Stomach (tissue), 9 donors: Measurements from ENCODE around the gene ITIH3. TPM values are rescaled to one million over a fixed set of nuclear protein-coding genes. Genes with fewer than 3 reads are reported as not detected.
A peak's percentile ranks its signal among the peaks of the same experiment; 100 is the strongest.

Experiments used
- DNase-seq, 2 donors: peaks; one replicate each; pipeline versions ENCODE4 v3.0.0 to v3.0.0-alpha.2; 2013 to 2019
- H3K27ac ChIP-seq, 5 donors: fragments of 200-600 bp in 4 of 5; sonication (generic) in 4 of 5; one replicate each; pipeline ENCODE4 v1.5.1; 2013 to 2019; ENCODE audit warnings: mild to moderate bottlenecking in 1 of 5, moderate library complexity in 1 of 5
- H3K27me3 ChIP-seq, 3 donors: fragments of 200-600 bp; sonication (generic); one replicate each; pipeline ENCODE4 v1.5.1; 2017 to 2019; ENCODE audit warnings: mixed run types in 1 of 3
- H3K36me3 ChIP-seq, 4 donors: fragments of 200-600 bp; sonication (generic); 1 replicate in 3 of 4; 2 replicates in 1 of 4; pipeline ENCODE4 v1.5.1; 2016 to 2019
- H3K4me1 ChIP-seq, 4 donors: fragments of 200-600 bp; sonication (generic); one replicate each; pipeline ENCODE4 v1.5.1; 2016 to 2019
- H3K4me3 ChIP-seq, 4 donors: fragments of 200-600 bp; sonication (generic) in 3 of 4; one replicate each; pipeline ENCODE4 v1.5.1; 2016 to 2019; ENCODE audit warnings: mild to moderate bottlenecking in 1 of 4
- H3K9me3 ChIP-seq, 4 donors: fragments of 200-600 bp; sonication (generic); one replicate each; pipeline ENCODE4 v1.5.1; 2016 to 2019
- CTCF ChIP-seq, 7 experiments: fragments of 450-650 bp in 4 of 7; fragments of 200-600 bp in 3 of 7; sonication (generic) in 3 of 7; IDR thresholded peaks; one replicate each; pipeline ENCODE4 v1.5.1; 2016 to 2019; ENCODE audit warnings: antibody characterized with exemption in 7 of 7, control low read depth in 2 of 7, mild to moderate bottlenecking in 1 of 7
- EP300 ChIP-seq: sonication (generic); formaldehyde crosslinking; IDR thresholded peaks from one replicate; pipeline ENCODE4 v1.6.1; 2017; ENCODE audit warnings: antibody characterized with exemption
- POLR2A ChIP-seq, 4 donors: fragments of 450-650 bp; IDR thresholded peaks; one replicate each; pipeline ENCODE4 v1.6.1; 2016; ENCODE audit warnings: antibody characterized with exemption in 4 of 4, control low read depth in 2 of 4, mild to moderate bottlenecking in 1 of 4, moderate library complexity in 1 of 4
- POLR2AphosphoS5 ChIP-seq, 3 donors: sonication (generic); formaldehyde crosslinking; IDR thresholded peaks; one replicate each; pipeline ENCODE4 v1.6.1; 2016; ENCODE audit warnings: antibody characterized with exemption in 3 of 3
- WGBS, 5 donors: extraction: QIAGEN DNeasy Blood & Tissue Kit in 3 of 5; methylation state at CpG; one replicate each; pipeline versions ENCODE4 v1.1.5 to v1.1.7; 2013 to 2018; 5-methylcytosine and 5-hydroxymethylcytosine counted together
- intact Hi-C: fragments of 100-400 bp; cut with DNase I; formaldehyde crosslinking; loops from one replicate; pipeline ENCODE4 v1.15.1; 2023; ENCODE audit warnings: low total_unique reads
- polyA plus RNA-seq, 3 donors: library from polyadenylated mRNA; stranded (reverse); fragments of 200-250 nt; gene quantifications; one replicate each; pipeline ENCODE4 v1.2.3, GENCODE V29; 2013
- total RNA-seq, 5 donors: library from RNA; depleted of rRNA; stranded (reverse); fragments of >200 nt; gene quantifications; one replicate each; pipeline versions ENCODE4 v1.1.0 to v1.2.3, GENCODE V29; 2014 to 2016
- donor health status: healthy with polysubstance abuse.
- donor health status: Bipolar disorder and iron deficiency.
- donor health status: healthy.

ITIH3 gene
- total and polyA plus RNA-seq, 8 donors = 0.19 to 210 (median 6.4) TPM; not detected in 2

GRCh38 chr3:52827866-52828376 is 33.3 kb downstream of the ITIH3 start:
- TF ChIP-seq POLR2AphosphoS5 (IDR thresholded peaks at IDR 0.05) = no peak
- TF ChIP-seq CTCF (IDR thresholded peaks at IDR 0.05) = peak in 1 of 7 experiments; percentile 19
- H3K4me3 ChIP-seq = no peak overlapping the region
- H3K9me3 ChIP-seq = no peaks in the 10 kb centered on the region
- H3K27me3 ChIP-seq = no peaks in the 10 kb centered on the region
- intact Hi-C loops = no loop called here
- H3K36me3 ChIP-seq = peaks cover 3 to 21% (median 15%) of the 10 kb centered on the region in 4 donors
- peak; percentile 33 to 47 for DNase-seq
- WGBS, 5 donors = 52 to 70% (median 54%) methylated on average over 10 of the region's 10 CpGs
- peaks cover 19 to 42% (median 23%) of the 10 kb centered on the region in 4 donors for H3K4me1 ChIP-seq
- H3K27ac ChIP-seq = no peak overlapping the region

DNA sequence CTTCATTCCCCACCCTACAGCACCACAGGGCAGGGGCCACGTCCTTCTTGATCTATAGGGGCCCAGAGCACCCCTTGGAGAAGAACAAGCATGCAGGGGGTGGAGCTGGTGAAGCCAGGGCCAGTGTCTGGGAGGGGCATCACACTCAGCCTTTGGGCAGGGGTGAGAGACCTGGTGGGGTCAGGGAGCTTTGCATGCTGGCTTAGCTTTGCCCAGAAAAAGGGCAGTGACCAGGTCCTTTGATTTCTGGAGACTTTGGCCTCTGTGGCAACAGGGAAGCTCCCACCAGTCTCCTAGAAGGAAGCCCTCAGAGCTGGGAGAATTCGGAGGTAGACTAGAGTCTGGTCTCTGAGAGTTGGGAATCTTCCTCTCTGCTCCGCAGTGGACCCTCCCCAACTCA is 34.9 kb downstream of the ITIH3 start:
- Histone ChIP-seq H3K36me3 (peaks cover 0 to 12% (median 2%) of the 10 kb centered on the region in 4 donors), H3K4me3 (no peak overlapping the region), H3K9me3 (no peaks in the 10 kb centered on the region), H3K27me3 (no peaks in the 10 kb centered on the region), H3K27ac (no peak overlapping the region), H3K4me1 (peaks cover 19 to 45% (median 26%) of the 10 kb centered on the region in 4 donors)
- no peak for TF ChIP-seq EP300
- no peak for TF ChIP-seq POLR2A (IDR thresholded peaks at IDR 0.05)
- TF ChIP-seq CTCF (IDR thresholded peaks at IDR 0.05) = no peak
- no peak for TF ChIP-seq POLR2AphosphoS5 (IDR thresholded peaks at IDR 0.05)
- WGBS, 5 donors = 90 to 98% (median 94%) methylated on average over 3 of the region's 3 CpGs
- DNase-seq = no peak
- intact Hi-C loops = no loop called here

DNA sequence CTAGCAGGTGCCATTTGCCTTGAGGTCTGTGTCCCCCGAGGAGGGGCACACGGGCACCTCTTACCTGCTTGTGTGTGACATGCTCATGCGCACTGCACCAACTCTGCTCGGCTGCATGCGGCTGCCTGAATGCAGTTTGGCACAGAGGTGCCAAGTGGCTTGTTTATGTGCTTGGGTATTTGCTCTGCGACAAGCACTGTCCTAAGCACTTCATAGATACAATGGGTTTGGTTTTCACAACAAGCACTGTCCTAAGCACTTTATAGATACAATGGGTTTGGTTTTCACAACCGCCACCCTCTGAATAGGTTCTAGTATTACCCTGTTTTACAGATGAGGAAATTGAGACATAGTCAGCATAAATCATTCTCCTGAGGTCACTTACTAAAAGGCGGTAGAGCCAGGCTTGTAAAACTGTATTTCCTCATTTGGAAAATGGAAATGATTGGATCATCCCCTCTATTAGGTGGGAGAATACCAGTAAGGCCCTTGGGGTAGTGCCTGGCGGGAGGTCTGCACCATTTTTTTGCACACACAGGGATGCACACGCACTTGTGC is 35.4 kb downstream of the ITIH3 start:
- intact Hi-C loops = no loop called here
- Histone ChIP-seq H3K4me3 (no peak overlapping the region), H3K27me3 (no peaks in the 10 kb centered on the region), H3K36me3 (peaks cover 0 to 13% (median 5%) of the 10 kb centered on the region in 4 donors), H3K4me1 (peaks cover 19 to 49% (median 28%) of the 10 kb centered on the region in 4 donors), H3K27ac (no peak overlapping the region), H3K9me3 (no peaks in the 10 kb centered on the region)
- TF ChIP-seq POLR2AphosphoS5 (IDR thresholded peaks at IDR 0.05) = no peak
- DNase-seq = no peak
- WGBS, 5 donors = 91 to 95% (median 93%) methylated on average over 10 of the region's 10 CpGs

GRCh38 chr3:52830535-52831258 is 36.1 kb downstream of the ITIH3 start, which contains the start of gene ITIH4:
ITIH4 (minus strand) TSS chr3:52830672; CDS start chr3:52830642, 30 bp downstream.
- TF ChIP-seq POLR2A (IDR thresholded peaks at IDR 0.05) = no peak
- TF ChIP-seq EP300 = no peak
- TF ChIP-seq POLR2AphosphoS5 (IDR thresholded peaks at IDR 0.05) = no peak
- TF ChIP-seq CTCF (IDR thresholded peaks at IDR 0.05) = no peak
- H3K36me3 ChIP-seq = peaks cover 2 to 20% (median 11%) of the 10 kb centered on the region in 4 donors
- no peaks in the 10 kb centered on the region for H3K9me3 ChIP-seq
- H3K27ac ChIP-seq = peak within 1 kb of the TSS in 4 of 5 donors; percentile 31 to 49 (median 37)
- intact Hi-C loops = no loop called here
- peaks cover 19 to 49% (median 32%) of the 10 kb centered on the region in 4 donors for H3K4me1 ChIP-seq
- H3K27me3 ChIP-seq = no peaks in the 10 kb centered on the region
- DNase-seq = no peak
- no peak within 1 kb of the TSS for H3K4me3 ChIP-seq
- 71 to 74% (median 72%) methylated on average over 15 to 16 of the region's 16 CpGs for WGBS, 5 donors
